HepG2 (cell line): ENCODE measurements around the gene SUCLG1. TPM values are rescaled to one million over a fixed set of nuclear protein-coding genes. Genes with fewer than 3 reads are reported as not detected.

ENCODE experiments used
- ATF7 ChIP-seq, 2 experiments: fragments of 450-650 bp in 1 of 2; sonication (generic) in 1 of 2; formaldehyde crosslinking in 1 of 2; IDR thresholded peaks; 2 replicates each; pipeline versions ENCODE4 v1.4.0 to v1.6.1; 2016 to 2020; ENCODE audit warnings: antibody characterized with exemption in 1 of 2, mild to moderate bottlenecking in 1 of 2, missing genetic modification reagents in 1 of 2
- MAFK ChIP-seq, 2 experiments: IDR thresholded peaks in 1 of 2; conservative IDR thresholded peaks in 1 of 2; 2 replicates each; pipeline ENCODE4 v1.6.1; 2011; ENCODE audit warnings: improper control_type of control experiment in 2 of 2, low read length in 2 of 2
- NFATC3 ChIP-seq: sonication (generic); formaldehyde crosslinking; IDR thresholded peaks from 2 replicates; pipeline ENCODE4 v1.5.1; 2020; ENCODE audit warnings: mild to moderate bottlenecking, missing genetic modification reagents
- SALL2 ChIP-seq: sonication (generic); formaldehyde crosslinking; IDR thresholded peaks from 2 replicates; pipeline ENCODE4 v1.8.1; 2023; ENCODE audit warnings: mild to moderate bottlenecking, missing genetic modification reagents, inconsistent platforms
- TCF7L2 ChIP-seq: IDR thresholded peaks from 2 replicates; pipeline ENCODE4 v1.6.1; 2011; ENCODE audit warnings: mild to moderate bottlenecking, low read depth, low read length, moderate library complexity
- ZNF737 ChIP-seq: sonication (generic); formaldehyde crosslinking; IDR thresholded peaks from 2 replicates; pipeline ENCODE4 v1.5.0; 2020; ENCODE audit warnings: missing genetic modification reagents, mild to moderate bottlenecking, borderline replicate concordance
- polyA plus RNA-seq, 8 experiments: library from polyadenylated mRNA; depleted of rRNA in 3 of 8; stranded (reverse) in 7 of 8; unstranded in 1 of 8; fragments of >200 nt; fragmentation: Illumina TruSeq in 4 of 8; extraction: Trizol in 4 of 8; gene quantifications; 2 replicates each; pipeline versions ENCODE4 v1.2.1 to v1.2.3, GENCODE V29; 2011 to 2016; ENCODE audit warnings: low read depth in 4 of 8, missing spikeins in 1 of 8, mixed read lengths in 1 of 8; ENCODE audit not compliant: insufficient read depth in 1 of 8
- total RNA-seq, 5 experiments: library from RNA; depleted of rRNA; stranded (reverse); fragments of >200 nt; fragmentation: Illumina TruSeq; extraction: Trizol; gene quantifications; 2 replicates each; pipeline ENCODE4 v1.2.3, GENCODE V29; 2016; ENCODE audit warnings: low read depth in 1 of 5
- TF ChIP-seq, protein P1 (sequence below): sonication (generic); formaldehyde crosslinking; conservative IDR thresholded peaks from 2 replicates; pipeline ENCODE4 v1.5.0; 2020; ENCODE audit warnings: missing genetic modification reagents
- TF ChIP-seq, protein P2 (sequence below): sonication (generic); formaldehyde crosslinking; IDR thresholded peaks from 2 replicates; pipeline ENCODE4 v1.5.0; 2020; ENCODE audit warnings: mild to moderate bottlenecking, missing genetic modification reagents, borderline replicate concordance
- TF ChIP-seq, protein P3 (sequence below): IDR thresholded peaks from 2 replicates; pipeline ENCODE4 v1.6.1; 2012; ENCODE audit warnings: low read length, improper control_type of control experiment
- TF ChIP-seq, protein P4 (sequence below): sonication (generic); formaldehyde crosslinking; IDR thresholded peaks from 2 replicates; pipeline ENCODE4 v1.4.0; 2020; ENCODE audit warnings: missing genetic modification reagents, borderline replicate concordance
- TF ChIP-seq, protein P5 (sequence below): sonication (generic); formaldehyde crosslinking; IDR thresholded peaks from 2 replicates; pipeline ENCODE4 v1.4.0; 2020; ENCODE audit warnings: missing genetic modification reagents

The SUCLG1 gene
- total and polyA plus RNA-seq, 2 of the 13 experiments (the other 11 are each of a cell fraction or from before 2014, with no cell fraction given): 58.7 to 121 TPM

DNA sequence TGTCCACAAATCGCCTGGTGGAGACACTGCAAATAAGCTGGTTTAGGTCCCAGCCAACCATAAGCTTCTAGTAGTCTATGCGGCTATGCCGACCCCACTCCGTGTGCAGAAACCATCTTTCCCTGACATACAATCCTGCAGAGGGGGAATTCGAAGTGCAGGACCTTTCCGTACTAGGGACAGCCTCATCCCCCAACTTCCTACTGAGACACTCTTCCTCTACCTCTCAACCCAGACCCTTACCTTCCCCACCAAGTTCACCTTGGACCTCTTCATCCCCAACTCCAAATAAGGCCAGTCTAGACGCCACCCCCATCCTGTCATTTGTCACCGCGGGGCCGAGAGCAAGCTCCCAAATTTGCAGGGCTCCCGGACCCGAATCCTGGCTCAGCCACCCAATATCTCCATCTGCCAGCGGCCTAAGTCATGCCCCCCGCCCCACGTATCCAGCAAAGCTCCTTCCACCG lies 496 bp downstream of the SUCLG1 start (continued):
- TF ChIP-seq, protein P1, sequence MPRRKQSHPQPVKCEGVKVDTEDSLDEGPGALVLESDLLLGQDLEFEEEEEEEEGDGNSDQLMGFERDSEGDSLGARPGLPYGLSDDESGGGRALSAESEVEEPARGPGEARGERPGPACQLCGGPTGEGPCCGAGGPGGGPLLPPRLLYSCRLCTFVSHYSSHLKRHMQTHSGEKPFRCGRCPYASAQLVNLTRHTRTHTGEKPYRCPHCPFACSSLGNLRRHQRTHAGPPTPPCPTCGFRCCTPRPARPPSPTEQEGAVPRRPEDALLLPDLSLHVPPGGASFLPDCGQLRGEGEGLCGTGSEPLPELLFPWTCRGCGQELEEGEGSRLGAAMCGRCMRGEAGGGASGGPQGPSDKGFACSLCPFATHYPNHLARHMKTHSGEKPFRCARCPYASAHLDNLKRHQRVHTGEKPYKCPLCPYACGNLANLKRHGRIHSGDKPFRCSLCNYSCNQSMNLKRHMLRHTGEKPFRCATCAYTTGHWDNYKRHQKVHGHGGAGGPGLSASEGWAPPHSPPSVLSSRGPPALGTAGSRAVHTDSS: no peak
- TF ChIP-seq, protein P2, sequence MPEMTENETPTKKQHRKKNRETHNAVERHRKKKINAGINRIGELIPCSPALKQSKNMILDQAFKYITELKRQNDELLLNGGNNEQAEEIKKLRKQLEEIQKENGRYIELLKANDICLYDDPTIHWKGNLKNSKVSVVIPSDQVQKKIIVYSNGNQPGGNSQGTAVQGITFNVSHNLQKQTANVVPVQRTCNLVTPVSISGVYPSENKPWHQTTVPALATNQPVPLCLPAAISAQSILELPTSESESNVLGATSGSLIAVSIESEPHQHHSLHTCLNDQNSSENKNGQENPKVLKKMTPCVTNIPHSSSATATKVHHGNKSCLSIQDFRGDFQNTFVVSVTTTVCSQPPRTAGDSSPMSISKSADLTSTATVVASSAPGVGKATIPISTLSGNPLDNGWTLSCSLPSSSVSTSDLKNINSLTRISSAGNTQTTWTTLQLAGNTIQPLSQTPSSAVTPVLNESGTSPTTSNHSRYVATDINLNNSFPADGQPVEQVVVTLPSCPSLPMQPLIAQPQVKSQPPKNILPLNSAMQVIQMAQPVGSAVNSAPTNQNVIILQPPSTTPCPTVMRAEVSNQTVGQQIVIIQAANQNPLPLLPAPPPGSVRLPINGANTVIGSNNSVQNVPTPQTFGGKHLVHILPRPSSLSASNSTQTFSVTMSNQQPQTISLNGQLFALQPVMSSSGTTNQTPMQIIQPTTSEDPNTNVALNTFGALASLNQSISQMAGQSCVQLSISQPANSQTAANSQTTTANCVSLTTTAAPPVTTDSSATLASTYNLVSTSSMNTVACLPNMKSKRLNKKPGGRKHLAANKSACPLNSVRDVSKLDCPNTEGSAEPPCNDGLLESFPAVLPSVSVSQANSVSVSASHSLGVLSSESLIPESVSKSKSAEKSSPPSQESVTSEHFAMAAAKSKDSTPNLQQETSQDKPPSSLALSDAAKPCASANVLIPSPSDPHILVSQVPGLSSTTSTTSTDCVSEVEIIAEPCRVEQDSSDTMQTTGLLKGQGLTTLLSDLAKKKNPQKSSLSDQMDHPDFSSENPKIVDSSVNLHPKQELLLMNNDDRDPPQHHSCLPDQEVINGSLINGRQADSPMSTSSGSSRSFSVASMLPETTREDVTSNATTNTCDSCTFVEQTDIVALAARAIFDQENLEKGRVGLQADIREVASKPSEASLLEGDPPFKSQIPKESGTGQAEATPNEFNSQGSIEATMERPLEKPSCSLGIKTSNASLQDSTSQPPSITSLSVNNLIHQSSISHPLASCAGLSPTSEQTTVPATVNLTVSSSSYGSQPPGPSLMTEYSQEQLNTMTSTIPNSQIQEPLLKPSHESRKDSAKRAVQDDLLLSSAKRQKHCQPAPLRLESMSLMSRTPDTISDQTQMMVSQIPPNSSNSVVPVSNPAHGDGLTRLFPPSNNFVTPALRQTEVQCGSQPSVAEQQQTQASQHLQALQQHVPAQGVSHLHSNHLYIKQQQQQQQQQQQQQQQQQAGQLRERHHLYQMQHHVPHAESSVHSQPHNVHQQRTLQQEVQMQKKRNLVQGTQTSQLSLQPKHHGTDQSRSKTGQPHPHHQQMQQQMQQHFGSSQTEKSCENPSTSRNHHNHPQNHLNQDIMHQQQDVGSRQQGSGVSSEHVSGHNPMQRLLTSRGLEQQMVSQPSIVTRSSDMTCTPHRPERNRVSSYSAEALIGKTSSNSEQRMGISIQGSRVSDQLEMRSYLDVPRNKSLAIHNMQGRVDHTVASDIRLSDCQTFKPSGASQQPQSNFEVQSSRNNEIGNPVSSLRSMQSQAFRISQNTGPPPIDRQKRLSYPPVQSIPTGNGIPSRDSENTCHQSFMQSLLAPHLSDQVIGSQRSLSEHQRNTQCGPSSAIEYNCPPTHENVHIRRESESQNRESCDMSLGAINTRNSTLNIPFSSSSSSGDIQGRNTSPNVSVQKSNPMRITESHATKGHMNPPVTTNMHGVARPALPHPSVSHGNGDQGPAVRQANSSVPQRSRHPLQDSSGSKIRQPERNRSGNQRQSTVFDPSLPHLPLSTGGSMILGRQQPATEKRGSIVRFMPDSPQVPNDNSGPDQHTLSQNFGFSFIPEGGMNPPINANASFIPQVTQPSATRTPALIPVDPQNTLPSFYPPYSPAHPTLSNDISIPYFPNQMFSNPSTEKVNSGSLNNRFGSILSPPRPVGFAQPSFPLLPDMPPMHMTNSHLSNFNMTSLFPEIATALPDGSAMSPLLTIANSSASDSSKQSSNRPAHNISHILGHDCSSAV (CRISPR knock-in tag): no peak
- TF ChIP-seq ATF7 (IDR thresholded peaks at IDR 0.05): no peak
- 0 out of 2 replicates have a peak, but pooled peaks have one; percentile 2 for TF ChIP-seq ATF7 (CRISPR knock-in tag; IDR thresholded peaks at IDR 0.05)
- TF ChIP-seq, protein P3, sequence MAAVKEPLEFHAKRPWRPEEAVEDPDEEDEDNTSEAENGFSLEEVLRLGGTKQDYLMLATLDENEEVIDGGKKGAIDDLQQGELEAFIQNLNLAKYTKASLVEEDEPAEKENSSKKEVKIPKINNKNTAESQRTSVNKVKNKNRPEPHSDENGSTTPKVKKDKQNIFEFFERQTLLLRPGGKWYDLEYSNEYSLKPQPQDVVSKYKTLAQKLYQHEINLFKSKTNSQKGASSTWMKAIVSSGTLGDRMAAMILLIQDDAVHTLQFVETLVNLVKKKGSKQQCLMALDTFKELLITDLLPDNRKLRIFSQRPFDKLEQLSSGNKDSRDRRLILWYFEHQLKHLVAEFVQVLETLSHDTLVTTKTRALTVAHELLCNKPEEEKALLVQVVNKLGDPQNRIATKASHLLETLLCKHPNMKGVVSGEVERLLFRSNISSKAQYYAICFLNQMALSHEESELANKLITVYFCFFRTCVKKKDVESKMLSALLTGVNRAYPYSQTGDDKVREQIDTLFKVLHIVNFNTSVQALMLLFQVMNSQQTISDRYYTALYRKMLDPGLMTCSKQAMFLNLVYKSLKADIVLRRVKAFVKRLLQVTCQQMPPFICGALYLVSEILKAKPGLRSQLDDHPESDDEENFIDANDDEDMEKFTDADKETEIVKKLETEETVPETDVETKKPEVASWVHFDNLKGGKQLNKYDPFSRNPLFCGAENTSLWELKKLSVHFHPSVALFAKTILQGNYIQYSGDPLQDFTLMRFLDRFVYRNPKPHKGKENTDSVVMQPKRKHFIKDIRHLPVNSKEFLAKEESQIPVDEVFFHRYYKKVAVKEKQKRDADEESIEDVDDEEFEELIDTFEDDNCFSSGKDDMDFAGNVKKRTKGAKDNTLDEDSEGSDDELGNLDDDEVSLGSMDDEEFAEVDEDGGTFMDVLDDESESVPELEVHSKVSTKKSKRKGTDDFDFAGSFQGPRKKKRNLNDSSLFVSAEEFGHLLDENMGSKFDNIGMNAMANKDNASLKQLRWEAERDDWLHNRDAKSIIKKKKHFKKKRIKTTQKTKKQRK: no peak
- TF ChIP-seq SALL2 (CRISPR knock-in tag): no peak
- TF ChIP-seq TCF7L2: no peak
- TF ChIP-seq, protein P4, sequence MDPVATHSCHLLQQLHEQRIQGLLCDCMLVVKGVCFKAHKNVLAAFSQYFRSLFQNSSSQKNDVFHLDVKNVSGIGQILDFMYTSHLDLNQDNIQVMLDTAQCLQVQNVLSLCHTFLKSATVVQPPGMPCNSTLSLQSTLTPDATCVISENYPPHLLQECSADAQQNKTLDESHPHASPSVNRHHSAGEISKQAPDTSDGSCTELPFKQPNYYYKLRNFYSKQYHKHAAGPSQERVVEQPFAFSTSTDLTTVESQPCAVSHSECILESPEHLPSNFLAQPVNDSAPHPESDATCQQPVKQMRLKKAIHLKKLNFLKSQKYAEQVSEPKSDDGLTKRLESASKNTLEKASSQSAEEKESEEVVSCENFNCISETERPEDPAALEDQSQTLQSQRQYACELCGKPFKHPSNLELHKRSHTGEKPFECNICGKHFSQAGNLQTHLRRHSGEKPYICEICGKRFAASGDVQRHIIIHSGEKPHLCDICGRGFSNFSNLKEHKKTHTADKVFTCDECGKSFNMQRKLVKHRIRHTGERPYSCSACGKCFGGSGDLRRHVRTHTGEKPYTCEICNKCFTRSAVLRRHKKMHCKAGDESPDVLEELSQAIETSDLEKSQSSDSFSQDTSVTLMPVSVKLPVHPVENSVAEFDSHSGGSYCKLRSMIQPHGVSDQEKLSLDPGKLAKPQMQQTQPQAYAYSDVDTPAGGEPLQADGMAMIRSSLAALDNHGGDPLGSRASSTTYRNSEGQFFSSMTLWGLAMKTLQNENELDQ (CRISPR knock-in tag): no peak
- TF ChIP-seq NFATC3: no peak
- no peak for TF ChIP-seq MAFK (conservative IDR thresholded peaks at IDR 0.05 in 1 of 2, IDR thresholded peaks at IDR 0.05 in 1 of 2; ENCODE audit: low read length in 2 of 2)
- TF ChIP-seq, protein P5, sequence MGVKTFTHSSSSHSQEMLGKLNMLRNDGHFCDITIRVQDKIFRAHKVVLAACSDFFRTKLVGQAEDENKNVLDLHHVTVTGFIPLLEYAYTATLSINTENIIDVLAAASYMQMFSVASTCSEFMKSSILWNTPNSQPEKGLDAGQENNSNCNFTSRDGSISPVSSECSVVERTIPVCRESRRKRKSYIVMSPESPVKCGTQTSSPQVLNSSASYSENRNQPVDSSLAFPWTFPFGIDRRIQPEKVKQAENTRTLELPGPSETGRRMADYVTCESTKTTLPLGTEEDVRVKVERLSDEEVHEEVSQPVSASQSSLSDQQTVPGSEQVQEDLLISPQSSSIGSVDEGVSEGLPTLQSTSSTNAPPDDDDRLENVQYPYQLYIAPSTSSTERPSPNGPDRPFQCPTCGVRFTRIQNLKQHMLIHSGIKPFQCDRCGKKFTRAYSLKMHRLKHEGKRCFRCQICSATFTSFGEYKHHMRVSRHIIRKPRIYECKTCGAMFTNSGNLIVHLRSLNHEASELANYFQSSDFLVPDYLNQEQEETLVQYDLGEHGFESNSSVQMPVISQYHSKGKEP (CRISPR knock-in tag): no peak
- no peak for TF ChIP-seq ZNF737
